Muscle of leg (tissue), 11 donors: ENCODE data around the gene AUTS2. TPM values are rescaled to one million over a fixed set of nuclear protein-coding genes. Genes with fewer than 3 reads are reported as not detected.
A peak's percentile ranks its signal among the peaks of the same experiment; 100 is the strongest.

Source experiments
- DNase-seq: peaks from one replicate; pipeline ENCODE4 v3.0.0; 2013
- H3K27ac ChIP-seq: one replicate; pipeline ENCODE4 v1.5.1; 2013; ENCODE audit warnings: mild to moderate bottlenecking, low read length, control low read depth
- H3K27me3 ChIP-seq: one replicate; pipeline ENCODE4 v1.6.1; 2013; ENCODE audit warnings: low read length; ENCODE audit not compliant: control insufficient read depth, insufficient read depth
- H3K36me3 ChIP-seq: one replicate; pipeline ENCODE4 v1.6.1; 2013; ENCODE audit warnings: low read length; ENCODE audit not compliant: control insufficient read depth, insufficient read depth
- H3K4me1 ChIP-seq: one replicate; pipeline ENCODE4 v1.6.1; 2013; ENCODE audit warnings: low read length; ENCODE audit not compliant: control insufficient read depth, insufficient read depth
- H3K4me3 ChIP-seq: one replicate; pipeline ENCODE4 v1.5.1; 2013; ENCODE audit warnings: low read length, control low read depth
- H3K9me3 ChIP-seq: replicated peaks from 2 replicates; pipeline ENCODE4 v1.6.1; 2013; ENCODE audit warnings: low read depth, low read length; ENCODE audit not compliant: control insufficient read depth
- WGBS: methylation state at CpG from one replicate; pipeline ENCODE4 v1.1.5; 2013; ENCODE audit warnings: missing lambda C conversion rate; ENCODE audit not compliant: insufficient coverage; 5-methylcytosine and 5-hydroxymethylcytosine counted together
- polyA plus RNA-seq, 8 donors: library from polyadenylated mRNA; unstranded; fragments of 120-200 nt; gene quantifications; one replicate each; pipeline versions ENCODE4 v1.2.1 to v1.2.3, GENCODE V29; 2013; ENCODE audit warnings: inconsistent platforms in 1 of 8, low replicate concordance in 1 of 8; ENCODE audit not compliant: insufficient read length in 8 of 8, insufficient read depth in 1 of 8
- total RNA-seq: library from RNA; stranded (reverse); fragments of 120-200 nt; gene quantifications from one replicate; pipeline ENCODE4 v1.2.4, GENCODE V29; 2013

AUTS2 gene
- total and polyA plus RNA-seq, 9 donors: 28.6 to 92.3 (median 58.8) TPM

GRCh38 chr7:70512761-70513160 is 914.5 kb downstream of the AUTS2 start:
- no peaks in the 10 kb centered on the region for H3K27me3 ChIP-seq
- H3K36me3 ChIP-seq: no peaks in the 10 kb centered on the region
- H3K4me1 ChIP-seq: peaks cover 8% of the 10 kb centered on the region
- no peaks in the 10 kb centered on the region for H3K9me3 ChIP-seq
- H3K27ac ChIP-seq: no peak overlapping the region
- no peak for DNase-seq
- WGBS: 79% methylated on average over 3 of the region's 3 CpGs
- H3K4me3 ChIP-seq: no peak overlapping the region

GRCh38 chr7:70520611-70521010 is 922.3 kb downstream of the AUTS2 start:
- H3K27me3 ChIP-seq: no peaks in the 10 kb centered on the region
- H3K9me3 ChIP-seq: no peaks in the 10 kb centered on the region
- no peak overlapping the region for H3K4me3 ChIP-seq
- 86% methylated on average over 3 of the region's 4 CpGs for WGBS
- DNase-seq: no peak
- no peaks in the 10 kb centered on the region for H3K4me1 ChIP-seq
- no peak overlapping the region for H3K27ac ChIP-seq
- no peaks in the 10 kb centered on the region for H3K36me3 ChIP-seq

GRCh38 chr7:70523249-70523988 is 925.1 kb downstream of the AUTS2 start:
- Histone ChIP-seq H3K4me3 (no peak overlapping the region), H3K9me3 (no peaks in the 10 kb centered on the region), H3K27me3 (no peaks in the 10 kb centered on the region), H3K36me3 (no peaks in the 10 kb centered on the region), H3K4me1 (no peaks in the 10 kb centered on the region), H3K27ac (no peak overlapping the region)
- 94% methylated on average over 7 of the region's 8 CpGs for WGBS
- DNase-seq: no peak

- DNase-seq: no peak
- no peaks in the 10 kb centered on the region for H3K9me3 ChIP-seq
- no peaks in the 10 kb centered on the region for H3K36me3 ChIP-seq
- WGBS: no CpG with 5 or more reads among the region's 2 CpGs
- H3K27ac ChIP-seq: no peak overlapping the region
- no peaks in the 10 kb centered on the region for H3K4me1 ChIP-seq
- no peaks in the 10 kb centered on the region for H3K27me3 ChIP-seq
- no peak overlapping the region for H3K4me3 ChIP-seq
Measured at GRCh38 chr7:70523989-70524351, 925.7 kb downstream of the AUTS2 start.

GRCh38 chr7:70525991-70526390 is 927.7 kb downstream of the AUTS2 start:
- WGBS: 97% methylated on average over 5 of the region's 5 CpGs
- H3K27me3 ChIP-seq: no peaks in the 10 kb centered on the region
- H3K4me1 ChIP-seq: peaks cover 4% of the 10 kb centered on the region
- no peaks in the 10 kb centered on the region for H3K9me3 ChIP-seq
- H3K36me3 ChIP-seq: no peaks in the 10 kb centered on the region
- DNase-seq: no peak
- no peak overlapping the region for H3K4me3 ChIP-seq
- H3K27ac ChIP-seq: no peak overlapping the region

- no peak for DNase-seq
- Histone ChIP-seq H3K27ac (no peak overlapping the region), H3K36me3 (no peaks in the 10 kb centered on the region), H3K9me3 (peaks cover 4% of the 10 kb centered on the region), H3K27me3 (no peaks in the 10 kb centered on the region), H3K4me3 (no peak overlapping the region), H3K4me1 (peaks cover 4% of the 10 kb centered on the region)
- WGBS: no CpG with 5 or more reads among the region's 3 CpGs
Measured at GRCh38 chr7:70527520-70528115, 929.3 kb downstream of the AUTS2 start.

GRCh38 chr7:70529436-70529835 is 931.2 kb downstream of the AUTS2 start:
- H3K4me1 ChIP-seq: peaks cover 14% of the 10 kb centered on the region
- DNase-seq: no peak
- no peak overlapping the region for H3K27ac ChIP-seq
- 79% methylated on average over 3 of the region's 5 CpGs for WGBS
- no peaks in the 10 kb centered on the region for H3K36me3 ChIP-seq
- no peaks in the 10 kb centered on the region for H3K27me3 ChIP-seq
- H3K4me3 ChIP-seq: no peak overlapping the region
- peaks cover 4% of the 10 kb centered on the region for H3K9me3 ChIP-seq

- no peak for DNase-seq
- no peaks in the 10 kb centered on the region for H3K36me3 ChIP-seq
- no peak overlapping the region for H3K27ac ChIP-seq
- no peaks in the 10 kb centered on the region for H3K27me3 ChIP-seq
- WGBS: 49% methylated on average over 5 of the region's 8 CpGs
- H3K4me3 ChIP-seq: no peak overlapping the region
- H3K9me3 ChIP-seq: peaks cover 4% of the 10 kb centered on the region
- peaks cover 14% of the 10 kb centered on the region for H3K4me1 ChIP-seq
Measured at GRCh38 chr7:70529914-70530585, 931.8 kb downstream of the AUTS2 start.

- H3K4me3 ChIP-seq: no peak overlapping the region
- H3K9me3 ChIP-seq: peaks cover 4% of the 10 kb centered on the region
- peaks cover 14% of the 10 kb centered on the region for H3K4me1 ChIP-seq
- 93% methylated on average over 2 of the region's 2 CpGs for WGBS
- peak; percentile 18 for DNase-seq
- no peaks in the 10 kb centered on the region for H3K27me3 ChIP-seq
- H3K27ac ChIP-seq: peak overlapping the region; percentile 44
- no peaks in the 10 kb centered on the region for H3K36me3 ChIP-seq
Measured at GRCh38 chr7:70533614-70534013, 935.3 kb downstream of the AUTS2 start.

- Histone ChIP-seq H3K4me1 (peaks cover 16% of the 10 kb centered on the region), H3K9me3 (no peaks in the 10 kb centered on the region), H3K36me3 (no peaks in the 10 kb centered on the region), H3K27ac (no peak overlapping the region), H3K4me3 (no peak overlapping the region), H3K27me3 (no peaks in the 10 kb centered on the region)
- DNase-seq: peak; percentile 79
Measured at GRCh38 chr7:70539205-70539604, 940.9 kb downstream of the AUTS2 start.
